Measurements from ENCODE around the gene TJP3. TPM values are rescaled to one million over a fixed set of nuclear protein-coding genes. Genes with fewer than 3 reads are reported as not detected.

The TJP3 gene
- total RNA-seq, 2 donors from 2014 or later = 15.7 to 25.9 TPM

- Histone ChIP-seq H3K27me3 (ENCODE audit: control insufficient read depth, insufficient read depth, low read length, poor library complexity, severe bottlenecking) (no peaks in the 10 kb centered on the region), H3K9me3 (ENCODE audit: control insufficient read depth, low read length) (no peaks in the 10 kb centered on the region), H3K4me3 (ENCODE audit: low read length) (no peak overlapping the region), H3K9ac (ENCODE audit: extremely low read depth, low read length, poor library complexity, severe bottlenecking) (no peak overlapping the region), H3K27ac (ENCODE audit: low read depth, low read length) (no peak overlapping the region), H3K36me3 (ENCODE audit: control insufficient read depth, insufficient read depth, low read length) (peaks cover 45% of the 10 kb centered on the region), H3K4me1 (ENCODE audit: control insufficient read depth, insufficient read depth, low read length) (no peaks in the 10 kb centered on the region)
- TF ChIP-seq CTCF (conservative IDR thresholded peaks at IDR 0.05) = no peak
- H3K36me3 Mint-ChIP-seq (ENCODE audit: low read depth) = peaks cover 51% of the 10 kb centered on the region
- H3K4me1 Mint-ChIP-seq = no peaks in the 10 kb centered on the region
- no peak overlapping the region for H3K4me3 Mint-ChIP-seq
- WGBS, 2 experiments (ENCODE audit: insufficient coverage in 1 of 2, insufficient read length in 1 of 2) = 90 to 92% methylated on average over 19 to 22 of the region's 22 CpGs
- no peak overlapping the region for H3K27ac Mint-ChIP-seq
- DNase-seq = no peak
- no peaks in the 10 kb centered on the region for H3K9me3 Mint-ChIP-seq
- no peaks in the 10 kb centered on the region for H3K27me3 Mint-ChIP-seq (ENCODE audit: insufficient read depth)
These were observed 48.5 kb upstream of the TJP3 start for GRCh38 chr19:3659746-3660112.

DNA sequence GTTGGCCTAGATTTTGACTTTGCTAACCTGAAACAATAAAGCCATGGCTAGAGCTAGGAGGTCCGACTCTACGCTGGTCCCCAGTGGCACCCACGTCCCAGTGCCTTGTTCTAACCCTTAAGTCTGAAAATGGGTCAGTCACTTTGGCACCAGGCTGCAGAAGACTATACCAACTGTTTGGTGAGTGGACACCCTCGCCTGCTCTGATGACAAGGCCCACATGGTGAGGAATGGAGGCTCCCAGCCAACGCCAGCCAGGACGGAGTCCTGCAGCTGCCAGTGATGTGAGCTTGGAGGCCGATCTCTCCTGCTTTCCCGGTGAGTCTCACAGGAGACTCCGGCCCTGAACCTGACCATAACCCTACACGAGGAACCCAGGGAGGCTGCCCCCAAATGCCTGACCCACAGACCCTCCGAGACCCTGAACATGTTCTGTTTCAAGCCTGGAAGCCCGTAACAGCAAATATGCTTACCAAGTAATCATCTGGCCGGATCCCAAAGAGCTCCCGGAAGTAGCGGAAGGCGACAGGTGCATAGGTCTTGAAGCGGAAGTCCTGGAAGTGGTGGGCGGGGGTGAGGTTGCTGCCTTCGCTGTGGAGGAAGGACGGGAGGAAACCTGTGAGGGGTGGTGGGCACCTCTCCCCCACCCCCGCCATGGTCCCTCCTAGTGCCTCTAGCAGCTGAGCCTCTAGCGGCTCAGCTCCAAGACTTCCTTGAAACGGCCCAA is 47.5 kb upstream of the TJP3 start:
- Mint-ChIP-seq H3K36me3 (ENCODE audit: low read depth) (peaks cover 51% of the 10 kb centered on the region), H3K27ac (no peak overlapping the region), H3K9me3 (no peaks in the 10 kb centered on the region), H3K4me1 (no peaks in the 10 kb centered on the region), H3K27me3 (ENCODE audit: insufficient read depth) (no peaks in the 10 kb centered on the region), H3K4me3 (no peak overlapping the region)
- Histone ChIP-seq H3K9ac (ENCODE audit: extremely low read depth, low read length, poor library complexity, severe bottlenecking) (no peak overlapping the region), H3K9me3 (ENCODE audit: control insufficient read depth, low read length) (no peaks in the 10 kb centered on the region), H3K4me1 (ENCODE audit: control insufficient read depth, insufficient read depth, low read length) (no peaks in the 10 kb centered on the region), H3K36me3 (ENCODE audit: control insufficient read depth, insufficient read depth, low read length) (peaks cover 40% of the 10 kb centered on the region), H3K4me3 (ENCODE audit: low read length) (no peak overlapping the region), H3K27ac (ENCODE audit: low read depth, low read length) (no peak overlapping the region), H3K27me3 (ENCODE audit: control insufficient read depth, insufficient read depth, low read length, poor library complexity, severe bottlenecking) (no peaks in the 10 kb centered on the region)
- 91% methylated on average over 15 to 23 of the region's 23 CpGs for WGBS, 2 experiments (ENCODE audit: insufficient coverage in 1 of 2, insufficient read length in 1 of 2)
- no peak for TF ChIP-seq CTCF (conservative IDR thresholded peaks at IDR 0.05)
- no peak for DNase-seq

- Mint-ChIP-seq H3K27me3 (ENCODE audit: insufficient read depth) (no peaks in the 10 kb centered on the region), H3K36me3 (ENCODE audit: low read depth) (peaks cover 49% of the 10 kb centered on the region), H3K27ac (no peak overlapping the region), H3K4me3 (no peak overlapping the region), H3K9me3 (no peaks in the 10 kb centered on the region), H3K4me1 (no peaks in the 10 kb centered on the region)
- WGBS, 2 experiments (ENCODE audit: insufficient coverage in 1 of 2, insufficient read length in 1 of 2) = 93 to 95% methylated on average over 22 to 34 of the region's 34 CpGs
- peaks cover 39% of the 10 kb centered on the region for H3K36me3 ChIP-seq (ENCODE audit: control insufficient read depth, insufficient read depth, low read length)
- no peak overlapping the region for H3K4me3 ChIP-seq (ENCODE audit: low read length)
- H3K27ac ChIP-seq (ENCODE audit: low read depth, low read length) = no peak overlapping the region
- H3K4me1 ChIP-seq (ENCODE audit: control insufficient read depth, insufficient read depth, low read length) = no peaks in the 10 kb centered on the region
- H3K9ac ChIP-seq (ENCODE audit: extremely low read depth, low read length, poor library complexity, severe bottlenecking) = no peak overlapping the region
- TF ChIP-seq CTCF (conservative IDR thresholded peaks at IDR 0.05) = no peak
- H3K9me3 ChIP-seq (ENCODE audit: control insufficient read depth, low read length) = no peaks in the 10 kb centered on the region
- DNase-seq = no peak
- no peaks in the 10 kb centered on the region for H3K27me3 ChIP-seq (ENCODE audit: control insufficient read depth, insufficient read depth, low read length, poor library complexity, severe bottlenecking)
These were observed 46.6 kb upstream of the TJP3 start for GRCh38 chr19:3661284-3662238.

All from endodermal cell (in vitro differentiated cells).